Measurements from ENCODE around the gene PEAK1.

DNA sequence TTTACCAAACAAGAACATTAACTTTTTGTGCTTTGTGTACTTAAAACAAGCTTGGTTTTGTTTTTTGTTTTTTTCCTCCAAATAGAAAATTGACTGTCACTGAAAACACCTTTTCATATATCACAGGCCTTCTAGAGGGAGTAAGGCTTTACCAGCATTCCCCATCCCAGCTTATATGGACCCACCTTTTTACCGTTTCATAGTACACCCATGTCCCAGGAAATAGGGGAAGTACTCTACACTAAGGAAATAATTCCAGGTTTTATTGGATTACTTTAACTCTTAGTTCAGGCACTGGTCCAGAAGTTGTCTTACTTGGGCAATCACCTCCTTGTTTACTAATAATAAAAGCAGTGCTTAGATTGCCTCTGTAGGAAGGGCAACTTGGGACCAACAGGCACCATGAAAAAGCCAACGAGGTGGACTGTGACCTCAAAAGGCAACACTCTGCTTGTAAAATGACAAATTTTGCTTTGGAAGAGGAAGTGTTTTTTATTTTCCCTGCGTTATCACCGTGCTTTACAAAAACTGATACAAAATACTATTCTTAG is 27.0 kb upstream of the PEAK1 start:
- no peak for TF ChIP-seq POLR2A (IDR thresholded peaks at IDR 0.05; ENCODE audit: low read length)
- TF ChIP-seq GATA1 (IDR thresholded peaks at IDR 0.05; ENCODE audit: low read depth, low read length) = no peak

All from erythroblast (primary cell).